MCF 10A (cell line): ENCODE measurements around the gene SERTAD4. TPM values are rescaled to one million over a fixed set of nuclear protein-coding genes. Genes with fewer than 3 reads are reported as not detected.

Experiments used
- BruUV-seq: library from RNA; stranded (reverse); fragments of 400-500 nt; replicated peaks from 2 replicates; lab custom pipeline; 2021; lab: Mats Ljungman, UMichigan
- CTCF ChIA-PET: fragments of 300-600 bp; sonication (Branson Sonifier 250); formaldehyde crosslinking; extraction: SDS; loops from one replicate; lab custom pipeline; 2021; ENCODE audit warnings: antibody characterized with exemption, inconsistent platforms; lab: Yijun Ruan, JAX
- POLR2A ChIA-PET: fragments of 300-600, 350-650 bp; sonication (Branson Sonifier 250); formaldehyde crosslinking; extraction: SDS; loops from one replicate; lab custom pipeline; 2020; ENCODE audit warnings: antibody characterized with exemption, inconsistent platforms; lab: Yijun Ruan, JAX
- DNase-seq: peaks from one replicate; pipeline ENCODE4 v3.0.0-alpha.2; 2018; ENCODE audit not compliant: unreplicated experiment
- H3K27ac Mint-ChIP-seq: one replicate; pipeline ENCODE4 v1.8.0; 2022; ENCODE audit warnings: mild to moderate bottlenecking, low read depth, mixed read lengths; ENCODE audit not compliant: unreplicated experiment
- H3K27me3 Mint-ChIP-seq: one replicate; pipeline ENCODE4 v1.8.0; 2022; ENCODE audit warnings: mixed read lengths; ENCODE audit not compliant: insufficient read depth, unreplicated experiment
- H3K36me3 Mint-ChIP-seq: one replicate; pipeline ENCODE4 v1.8.0; 2022; ENCODE audit warnings: mild to moderate bottlenecking, moderate library complexity, mixed read lengths; ENCODE audit not compliant: insufficient read depth, unreplicated experiment
- H3K4me1 Mint-ChIP-seq: one replicate; pipeline ENCODE4 v1.8.0; 2022; ENCODE audit warnings: mixed read lengths; ENCODE audit not compliant: insufficient read depth, unreplicated experiment
- H3K4me3 Mint-ChIP-seq: one replicate; pipeline ENCODE4 v1.8.0; 2022; ENCODE audit warnings: mild to moderate bottlenecking, moderate library complexity, mixed read lengths; ENCODE audit not compliant: unreplicated experiment
- H3K9me3 Mint-ChIP-seq: one replicate; pipeline ENCODE4 v1.8.0; 2022; ENCODE audit warnings: mixed read lengths; ENCODE audit not compliant: unreplicated experiment
- CTCF ChIP-seq: fragments of 200-600 bp; IDR thresholded peaks from one replicate; pipeline ENCODE4 v1.8.0; 2022; ENCODE audit warnings: antibody characterized with exemption, mild to moderate bottlenecking; ENCODE audit not compliant: unreplicated experiment
- intact Hi-C: fragments of 100-400 bp; cut with micrococcal nuclease; formaldehyde crosslinking; loops from 2 replicates; pipeline ENCODE4 v1.14.1; 2022
- total RNA-seq: library from RNA; stranded (reverse); gene quantifications from 2 replicates; pipeline ENCODE4 v1.2.3, GENCODE V29; 2022

SERTAD4 gene
- total RNA-seq, 1 experiment from 2014 or later: 0.19 TPM

DNA sequence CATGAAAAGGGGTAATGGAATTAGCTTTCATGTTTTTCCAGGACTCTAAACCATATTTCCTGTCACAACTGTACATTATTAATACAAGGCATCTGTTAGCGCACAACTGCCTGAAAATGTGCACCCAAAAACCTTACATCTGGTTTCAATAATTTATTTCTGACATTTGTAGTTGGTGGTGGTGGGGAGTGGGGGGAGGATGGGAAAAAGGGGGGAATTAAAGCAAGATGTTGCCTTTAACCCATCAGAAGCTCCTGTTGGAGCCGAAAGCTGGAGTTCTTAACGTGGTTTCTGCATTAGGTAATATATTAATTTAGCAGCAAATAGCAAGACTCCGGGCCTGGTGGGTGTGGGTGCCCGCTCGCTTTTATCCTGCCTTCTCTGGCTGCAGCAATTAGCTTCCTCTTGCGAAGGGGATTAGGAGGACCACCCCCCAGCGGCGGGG is 59.2 kb downstream of the SERTAD4 start:
- H3K36me3 Mint-ChIP-seq: no peaks in the 10 kb centered on the region
- CTCF ChIA-PET: interaction anchor here (0.6 to 2.6 kb wide), 26 partner anchors 8 to 206 kb away, joined by 3 to 12 read pairs (median 4); no protein-coding TSS in a partner anchor
- peaks cover 41% of the 10 kb centered on the region for H3K27me3 Mint-ChIP-seq
- intact Hi-C loops: no loop called here
- peak overlapping the region; percentile 63 for H3K4me3 Mint-ChIP-seq
- TF ChIP-seq CTCF: no peak
- peaks cover 5% of the 10 kb centered on the region for H3K4me1 Mint-ChIP-seq
- no TSS peak for BruUV-seq
- no peak overlapping the region for H3K27ac Mint-ChIP-seq
- no peak for DNase-seq
- POLR2A ChIA-PET: interaction anchor here (1.7 kb wide), 1 partner anchor 12 kb away, joined by 4 read pairs; no protein-coding TSS in a partner anchor
- no peaks in the 10 kb centered on the region for H3K9me3 Mint-ChIP-seq

DNA sequence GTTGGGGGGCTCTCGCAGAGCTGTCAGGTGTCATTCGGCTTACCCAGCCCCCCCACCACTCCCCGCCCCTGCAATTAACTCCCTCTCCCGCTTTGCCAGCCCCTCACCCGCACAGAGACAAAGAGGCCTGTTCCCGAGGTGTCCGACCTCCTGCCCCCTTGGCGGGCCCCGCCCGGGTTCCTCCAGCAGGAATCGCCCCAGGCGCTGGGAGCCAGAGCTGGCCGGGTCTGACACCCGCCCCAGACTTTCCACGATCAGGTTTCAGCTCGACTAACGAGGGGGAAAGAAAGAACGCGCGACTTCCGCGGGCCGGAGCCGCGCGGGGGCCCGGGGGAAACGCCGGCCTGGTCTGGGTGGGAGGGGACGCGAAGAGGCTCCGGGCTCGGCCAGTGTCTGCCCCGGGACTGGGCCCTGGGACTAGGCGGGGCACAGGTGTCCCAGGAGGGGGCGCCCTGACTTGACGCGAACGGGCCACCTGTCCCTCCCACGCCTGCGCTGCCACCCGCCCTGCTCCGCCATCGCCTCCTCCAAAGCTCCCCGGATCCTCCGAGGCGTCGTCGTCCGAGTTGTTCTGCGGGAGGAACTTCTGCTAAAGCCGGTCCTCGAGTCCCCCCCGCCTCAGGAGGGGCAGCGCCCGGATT is 59.8 kb downstream of the SERTAD4 start:
- DNase-seq: peak; percentile 62
- Mint-ChIP-seq H3K4me3 (peak overlapping the region; percentile 63), H3K27me3 (peaks cover 45% of the 10 kb centered on the region), H3K27ac (peak overlapping the region; percentile 26), H3K9me3 (no peaks in the 10 kb centered on the region), H3K4me1 (peaks cover 5% of the 10 kb centered on the region), H3K36me3 (no peaks in the 10 kb centered on the region)
- POLR2A ChIA-PET: interaction anchor here (0.5 to 1.7 kb wide), 4 partner anchors 8 to 99 kb away, joined by 3 to 4 read pairs (median 3); no protein-coding TSS in a partner anchor
- intact Hi-C loops: no loop called here
- TF ChIP-seq CTCF: peak; percentile 36
- CTCF ChIA-PET: interaction anchor here (0.6 to 2.6 kb wide), 35 partner anchors 7 to 432 kb away, joined by 3 to 12 read pairs (median 4); no protein-coding TSS in a partner anchor
- BruUV-seq: no TSS peak

- peak overlapping the region; percentile 63 for H3K4me3 Mint-ChIP-seq
- TF ChIP-seq CTCF: no peak
- DNase-seq: no peak
- H3K27ac Mint-ChIP-seq: no peak overlapping the region
- CTCF ChIA-PET: interaction anchor here (0.6 to 2.6 kb wide), 20 partner anchors 10 to 433 kb away, joined by 3 to 12 read pairs (median 5); no protein-coding TSS in a partner anchor
- no peaks in the 10 kb centered on the region for H3K9me3 Mint-ChIP-seq
- no peaks in the 10 kb centered on the region for H3K36me3 Mint-ChIP-seq
- POLR2A ChIA-PET: interaction anchor here (0.9 to 1.7 kb wide), 2 partner anchors 10 to 13 kb away, joined by 3 to 4 read pairs; no protein-coding TSS in a partner anchor
- peaks cover 5% of the 10 kb centered on the region for H3K4me1 Mint-ChIP-seq
- BruUV-seq: no TSS peak
- intact Hi-C loops: no loop called here
- H3K27me3 Mint-ChIP-seq: peaks cover 45% of the 10 kb centered on the region
Measured at GRCh38 chr1:210293171-210293607, 60.6 kb downstream of the SERTAD4 start.
